ENCODE data around the gene DNM1L. TPM values are rescaled to one million over a fixed set of nuclear protein-coding genes. Genes with fewer than 3 reads are reported as not detected.
A peak's percentile ranks its signal among the peaks of the same experiment; 100 is the strongest.

Gene DNM1L
- total RNA-seq, 1 experiment from 2014 or later = 79.8 TPM

DNA sequence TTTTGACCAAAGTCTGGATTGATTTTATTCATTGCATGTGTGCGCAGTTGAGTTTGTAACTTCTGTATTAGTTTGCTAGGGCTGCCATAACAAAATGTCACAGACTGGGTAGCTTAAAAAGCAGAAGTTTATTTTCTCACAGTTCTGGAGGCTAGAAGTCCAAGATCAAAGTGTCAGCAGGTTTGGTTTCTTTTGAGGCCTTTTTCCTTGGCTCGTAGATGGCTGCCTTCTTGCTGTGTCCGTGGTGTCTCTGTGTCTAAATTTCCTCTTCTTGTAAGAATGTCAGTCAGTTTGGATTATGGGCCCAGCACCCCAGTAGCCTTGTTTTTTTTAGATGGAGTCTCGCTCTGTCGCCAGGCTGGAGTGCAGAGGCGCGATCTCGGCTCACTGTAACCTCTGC, 11.8 kb downstream of the DNM1L start:
- Histone ChIP-seq H3K4ac (ENCODE audit: low read depth, low read length) (no peak overlapping the region), H2BK15ac (ENCODE audit: low read depth, low read length) (no peak overlapping the region), H3K27me3 (ENCODE audit: insufficient read depth, low read length) (no peaks in the 10 kb centered on the region), H4K91ac (ENCODE audit: insufficient read length, low read depth, low read length) (no peak overlapping the region), H4K20me1 (ENCODE audit: control insufficient read depth, insufficient read depth, insufficient read length) (no peaks in the 10 kb centered on the region), H2BK20ac (ENCODE audit: low read depth, low read length, poor library complexity, severe bottlenecking) (no peak overlapping the region), H3K27ac (ENCODE audit: insufficient read length, low read depth, low read length) (no peak overlapping the region), H3K9me3 (ENCODE audit: control insufficient read depth, low read depth, low read length) (no peaks in the 10 kb centered on the region), H3K18ac (ENCODE audit: insufficient read length, low read depth, low read length) (no peak overlapping the region), H3T11ph (ENCODE audit: low read length) (no peak overlapping the region), H4K8ac (replicated peaks; ENCODE audit: insufficient read length, low read depth, low read length) (no peak overlapping the region), H2BK5ac (ENCODE audit: insufficient read length, low read length) (no peak overlapping the region), H3K4me2 (ENCODE audit: insufficient read depth, insufficient read length, low read length) (no peak overlapping the region), H3K23ac (ENCODE audit: insufficient read length, low read depth, low read length) (no peak overlapping the region), H3K23me2 (ENCODE audit: insufficient read length, low read depth, low read length, poor library complexity, severe bottlenecking) (no peaks in the 10 kb centered on the region), H3K4me1 (ENCODE audit: insufficient read depth, low read length) (peaks cover 3% of the 10 kb centered on the region; the same call in 1 of the 2 replicates), H3K14ac (ENCODE audit: insufficient read depth, low read length) (no peak overlapping the region), H2BK120ac (ENCODE audit: low read depth, low read length, poor library complexity, severe bottlenecking) (no peak overlapping the region), H2BK12ac (ENCODE audit: insufficient read length, low read depth, low read length) (no peak overlapping the region), H3K9ac (ENCODE audit: extremely low read depth, insufficient read length, low read length) (no peak overlapping the region), H3K79me1 (ENCODE audit: insufficient read depth, low read depth, low read length, poor library complexity, severe bottlenecking) (peaks cover 10% of the 10 kb centered on the region), H3K56ac (ENCODE audit: insufficient read length, low read depth, low read length) (no peak overlapping the region), H4K5ac (ENCODE audit: insufficient read length, low read depth, low read length) (no peak overlapping the region), H3K79me2 (ENCODE audit: insufficient read depth, low read length) (peaks cover 27% of the 10 kb centered on the region; the same call in 1 of the 2 replicates), H2AK5ac (ENCODE audit: insufficient read length, low read length) (no peak overlapping the region), H2AFZ (ENCODE audit: low read length) (no peak overlapping the region)
- no CpG with 5 or more reads among the region's 8 CpGs for WGBS (ENCODE audit: extremely low coverage, insufficient read length, low lambda C conversion rate)
- Mint-ChIP-seq H3K9me3 (peaks cover 9 to 10% of the 10 kb centered on the region in 2 experiments), H3K36me3 (ENCODE audit: insufficient read depth in 1 of 3, low read depth in 3 of 3) (peaks cover 18 to 40% (median 39%) of the 10 kb centered on the region in 3 experiments), H3K27ac (peak overlapping the region in 2 of 3 experiments; percentile 48 to 83; a peak in 2 of 7 replicates), H3K4me1 (peaks cover 20 to 28% of the 10 kb centered on the region in 2 experiments), H3K27me3 (ENCODE audit: low read depth) (no peaks in the 10 kb centered on the region), H3K4me3 (no peak overlapping the region)
- TF ChIP-seq, protein P1, sequence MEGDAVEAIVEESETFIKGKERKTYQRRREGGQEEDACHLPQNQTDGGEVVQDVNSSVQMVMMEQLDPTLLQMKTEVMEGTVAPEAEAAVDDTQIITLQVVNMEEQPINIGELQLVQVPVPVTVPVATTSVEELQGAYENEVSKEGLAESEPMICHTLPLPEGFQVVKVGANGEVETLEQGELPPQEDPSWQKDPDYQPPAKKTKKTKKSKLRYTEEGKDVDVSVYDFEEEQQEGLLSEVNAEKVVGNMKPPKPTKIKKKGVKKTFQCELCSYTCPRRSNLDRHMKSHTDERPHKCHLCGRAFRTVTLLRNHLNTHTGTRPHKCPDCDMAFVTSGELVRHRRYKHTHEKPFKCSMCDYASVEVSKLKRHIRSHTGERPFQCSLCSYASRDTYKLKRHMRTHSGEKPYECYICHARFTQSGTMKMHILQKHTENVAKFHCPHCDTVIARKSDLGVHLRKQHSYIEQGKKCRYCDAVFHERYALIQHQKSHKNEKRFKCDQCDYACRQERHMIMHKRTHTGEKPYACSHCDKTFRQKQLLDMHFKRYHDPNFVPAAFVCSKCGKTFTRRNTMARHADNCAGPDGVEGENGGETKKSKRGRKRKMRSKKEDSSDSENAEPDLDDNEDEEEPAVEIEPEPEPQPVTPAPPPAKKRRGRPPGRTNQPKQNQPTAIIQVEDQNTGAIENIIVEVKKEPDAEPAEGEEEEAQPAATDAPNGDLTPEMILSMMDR (conservative IDR thresholded peaks at IDR 0.05) = no peak
- DNase-seq = no peak

Data from H9 (cell line).